Osteoblast (primary cell): ENCODE measurements around the gene CUL4A. TPM values are rescaled to one million over a fixed set of nuclear protein-coding genes. Genes with fewer than 3 reads are reported as not detected.
A peak's percentile ranks its signal among the peaks of the same experiment; 100 is the strongest.

ENCODE experiments used
- DNase-seq: peaks from one replicate; pipeline ENCODE4 v3.0.0; 2011; ENCODE audit warnings: low spot score, mixed read lengths; ENCODE audit not compliant: insufficient read length; ENCODE audit errors: missing footprints
- H2AFZ ChIP-seq: 2 replicates; pipeline ENCODE4 v1.6.0; 2011; ENCODE audit warnings: mild to moderate bottlenecking, low read length
- H3K27ac ChIP-seq: 2 replicates; pipeline ENCODE4 v1.5.1; 2011; ENCODE audit warnings: mild to moderate bottlenecking, low read depth, low read length, moderate library complexity
- H3K27me3 ChIP-seq: 2 replicates; pipeline ENCODE4 v1.6.0; 2012; ENCODE audit warnings: mild to moderate bottlenecking, control low read depth, inconsistent platforms, low read length, moderate library complexity; ENCODE audit not compliant: insufficient read depth
- H3K36me3 ChIP-seq: 2 replicates; pipeline ENCODE4 v1.5.1; 2011; ENCODE audit warnings: mild to moderate bottlenecking, low read length, control low read depth, moderate library complexity; ENCODE audit not compliant: insufficient read depth
- H3K4me1 ChIP-seq: 2 replicates; pipeline ENCODE4 v1.5.1; 2011; ENCODE audit warnings: mild to moderate bottlenecking, low read length, control low read depth, moderate library complexity; ENCODE audit not compliant: insufficient read depth
- H3K4me2 ChIP-seq: 2 replicates; pipeline ENCODE4 v1.6.0; 2011; ENCODE audit warnings: mild to moderate bottlenecking, low read length; ENCODE audit not compliant: insufficient read depth
- H3K4me3 ChIP-seq: fragments of 200-600 bp; sonication (generic); 3 replicates; pipeline ENCODE4 v1.5.1; 2012; ENCODE audit warnings: mild to moderate bottlenecking, low read length, inconsistent platforms; ENCODE audit not compliant: insufficient read depth
- H3K79me2 ChIP-seq: 2 replicates; pipeline ENCODE4 v1.6.0; 2012; ENCODE audit warnings: mild to moderate bottlenecking, low read length, control low read depth, inconsistent platforms; ENCODE audit not compliant: insufficient read depth
- H3K9me3 ChIP-seq: 2 replicates; pipeline ENCODE4 v1.5.1; 2011; ENCODE audit warnings: low read depth, low read length, control low read depth
- H4K20me1 ChIP-seq: 2 replicates; pipeline ENCODE4 v1.6.0; 2012; ENCODE audit warnings: mild to moderate bottlenecking, low read length, control low read depth; ENCODE audit not compliant: insufficient read depth
- total RNA-seq: library from RNA; depleted of rRNA; stranded (reverse); fragments of >200 nt; gene quantifications from 2 replicates; pipeline ENCODE4 v1.2.3, GENCODE V29; 2012
- TF ChIP-seq, protein P1 (sequence below): IDR thresholded peaks from 2 replicates; pipeline ENCODE4 v1.5.1; 2011; ENCODE audit warnings: mild to moderate bottlenecking, low read depth, low read length, moderate library complexity; ENCODE audit errors: extremely low read depth

The CUL4A gene
- total RNA-seq, 1 donor = 128 TPM

DNA sequence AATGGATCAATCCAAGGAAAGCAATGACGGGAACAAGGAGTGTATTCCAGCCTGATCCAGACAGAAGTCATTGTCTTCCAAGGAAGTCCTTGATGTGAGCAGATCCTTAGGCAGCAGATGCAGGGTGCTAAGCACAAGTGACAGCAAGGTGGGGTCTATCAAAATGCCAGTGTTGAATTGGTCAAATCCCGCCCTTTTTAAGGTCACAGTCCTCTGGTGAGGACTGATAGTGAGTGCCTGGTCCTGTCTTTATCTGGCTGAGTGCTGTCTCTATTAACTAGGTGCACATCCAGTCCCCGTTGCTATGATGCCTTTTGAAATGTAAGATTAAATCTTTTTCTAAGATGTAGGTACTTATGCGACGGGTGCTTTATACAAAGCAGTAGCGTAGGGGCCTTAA lies 86.4 kb downstream of the CUL4A start:
- Histone ChIP-seq H3K36me3 (no peaks in the 10 kb centered on the region), H4K20me1 (peaks cover 14% of the 10 kb centered on the region), H3K79me2 (peaks cover 42% of the 10 kb centered on the region), H3K4me2 (no peak overlapping the region), H3K27ac (no peak overlapping the region), H3K9me3 (no peaks in the 10 kb centered on the region), H2AFZ (no peak overlapping the region), H3K4me3 (no peak overlapping the region), H3K27me3 (peaks cover 6% of the 10 kb centered on the region), H3K4me1 (peaks cover 22% of the 10 kb centered on the region)
- peak; percentile 45 for DNase-seq
- TF ChIP-seq, protein P1, sequence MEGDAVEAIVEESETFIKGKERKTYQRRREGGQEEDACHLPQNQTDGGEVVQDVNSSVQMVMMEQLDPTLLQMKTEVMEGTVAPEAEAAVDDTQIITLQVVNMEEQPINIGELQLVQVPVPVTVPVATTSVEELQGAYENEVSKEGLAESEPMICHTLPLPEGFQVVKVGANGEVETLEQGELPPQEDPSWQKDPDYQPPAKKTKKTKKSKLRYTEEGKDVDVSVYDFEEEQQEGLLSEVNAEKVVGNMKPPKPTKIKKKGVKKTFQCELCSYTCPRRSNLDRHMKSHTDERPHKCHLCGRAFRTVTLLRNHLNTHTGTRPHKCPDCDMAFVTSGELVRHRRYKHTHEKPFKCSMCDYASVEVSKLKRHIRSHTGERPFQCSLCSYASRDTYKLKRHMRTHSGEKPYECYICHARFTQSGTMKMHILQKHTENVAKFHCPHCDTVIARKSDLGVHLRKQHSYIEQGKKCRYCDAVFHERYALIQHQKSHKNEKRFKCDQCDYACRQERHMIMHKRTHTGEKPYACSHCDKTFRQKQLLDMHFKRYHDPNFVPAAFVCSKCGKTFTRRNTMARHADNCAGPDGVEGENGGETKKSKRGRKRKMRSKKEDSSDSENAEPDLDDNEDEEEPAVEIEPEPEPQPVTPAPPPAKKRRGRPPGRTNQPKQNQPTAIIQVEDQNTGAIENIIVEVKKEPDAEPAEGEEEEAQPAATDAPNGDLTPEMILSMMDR = no peak

DNA sequence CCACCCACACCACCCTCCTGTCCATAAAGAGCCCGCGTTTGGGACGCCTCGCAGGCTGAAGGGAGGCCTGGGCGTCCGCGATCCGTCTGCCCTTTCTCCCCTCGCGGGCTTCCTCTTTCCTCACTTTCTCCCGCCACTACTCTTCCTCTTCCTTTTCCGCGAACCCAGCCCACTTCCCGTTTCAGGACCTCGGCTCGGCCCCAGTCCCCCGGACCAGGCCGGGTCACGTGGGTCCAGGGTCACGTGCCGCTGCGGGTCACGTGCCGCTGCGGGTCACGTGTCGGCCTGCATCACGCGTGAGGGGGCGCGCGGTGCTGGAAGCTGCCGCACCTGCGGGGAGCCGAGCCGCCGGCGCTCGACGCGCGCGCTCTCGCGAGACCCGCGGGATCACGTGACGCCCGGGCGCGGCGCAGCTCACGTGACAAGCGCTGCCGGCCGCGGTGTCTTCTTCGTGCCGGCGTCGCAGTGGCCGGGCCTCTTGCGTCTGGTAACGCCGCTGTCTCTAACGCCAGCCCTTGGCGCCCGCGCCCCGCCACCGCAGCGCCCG lies 87.5 kb downstream of the CUL4A start, which contains the start of gene LAMP1:
LAMP1 (plus strand) TSS at position 417 of the 547 bp plus-strand sequence. CDS start 196 bp downstream, outside the sequence.
- peaks cover 53% of the 10 kb centered on the region for H3K79me2 ChIP-seq

DNA sequence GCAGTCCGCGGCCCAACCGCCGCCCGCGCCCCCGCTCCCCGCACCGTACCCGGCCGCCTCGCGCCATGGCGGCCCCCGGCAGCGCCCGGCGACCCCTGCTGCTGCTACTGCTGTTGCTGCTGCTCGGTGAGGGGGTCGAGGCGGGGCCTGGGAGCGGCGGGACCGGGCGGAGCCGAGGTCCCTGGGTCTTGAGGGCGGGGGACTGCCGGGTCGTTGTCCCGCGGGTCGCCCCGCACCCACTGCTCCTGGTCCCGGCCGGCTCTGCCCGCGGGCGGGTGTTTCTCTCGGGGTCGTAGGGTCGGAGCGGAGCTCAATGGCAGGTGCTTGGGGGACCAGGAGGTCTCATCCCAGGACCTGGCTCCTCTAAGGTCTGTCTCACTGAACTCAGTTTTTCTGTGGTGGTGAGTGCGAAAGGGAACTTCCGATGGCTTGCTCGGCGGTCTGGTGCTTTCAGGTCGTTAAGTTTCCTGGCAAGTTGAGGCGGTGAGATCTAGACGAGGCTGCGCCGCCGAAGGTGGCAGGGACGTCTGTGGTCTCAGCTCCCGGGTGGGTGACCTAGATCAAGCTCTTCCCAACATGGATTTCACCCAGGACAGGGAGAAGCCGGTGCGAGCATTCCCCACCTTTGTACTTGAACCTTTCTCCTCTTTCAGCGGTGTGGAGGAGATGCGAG lies 88.1 kb downstream of the CUL4A start:
- Histone ChIP-seq H3K9me3 (no peaks in the 10 kb centered on the region), H3K27me3 (no peaks in the 10 kb centered on the region), H3K4me2 (peak overlapping the region; percentile 99), H3K27ac (peak overlapping the region; percentile 83), H3K36me3 (peaks cover 2% of the 10 kb centered on the region), H3K4me3 (peak overlapping the region; percentile 97), H2AFZ (peak overlapping the region; percentile 85), H3K4me1 (peaks cover 16% of the 10 kb centered on the region), H3K79me2 (peaks cover 58% of the 10 kb centered on the region), H4K20me1 (peaks cover 17% of the 10 kb centered on the region)
- TF ChIP-seq, protein P1 = no peak
- peak; percentile 51 for DNase-seq

More for the DNA sequence above, 87.5 kb downstream of the CUL4A start, which contains the start of gene LAMP1:
- TF ChIP-seq, protein P1 = no peak
- Histone ChIP-seq H4K20me1 (peaks cover 17% of the 10 kb centered on the region), H3K4me3 (peak within 1 kb of the TSS; percentile 97), H2AFZ (peak within 1 kb of the TSS; percentile 100), H3K4me2 (peak within 1 kb of the TSS; percentile 99), H3K27ac (peak within 1 kb of the TSS; percentile 91), H3K4me1 (peaks cover 21% of the 10 kb centered on the region), H3K27me3 (no peaks in the 10 kb centered on the region), H3K9me3 (no peaks in the 10 kb centered on the region), H3K36me3 (peaks cover 2% of the 10 kb centered on the region)
- peak; percentile 100 for DNase-seq
